Measurements from ENCODE around the gene CCDC127.
"Not testable (repeated sequence)": the region's sequence is repeated elsewhere in the genome, so short reads cannot be mapped to it uniquely, and the experiment has no call there.

Gene CCDC127

DNA sequence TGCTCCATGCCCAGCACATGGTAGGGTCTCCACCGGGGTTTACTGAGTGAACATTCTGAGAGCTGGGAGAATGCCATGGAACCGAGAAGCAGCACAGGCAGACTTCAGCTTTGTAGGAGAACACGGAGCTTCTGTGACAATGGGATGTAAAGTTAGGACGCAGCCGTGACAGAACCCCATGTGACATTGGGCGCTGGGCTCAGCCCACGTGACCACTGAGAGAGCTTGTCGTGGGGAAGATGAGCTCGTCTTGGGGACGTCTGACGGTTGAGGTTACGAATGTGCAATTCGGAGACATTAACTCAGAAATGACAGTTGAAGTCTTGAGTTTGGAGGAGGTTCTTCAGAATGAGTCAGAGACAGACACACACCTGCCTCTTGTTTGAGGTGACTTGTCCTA is 13.7 kb upstream of the CCDC127 start:
- no peak for DNase-seq

- DNase-seq: no peak
These were observed 12.8 kb upstream of the CCDC127 start for GRCh38 chr5:230711-231110.

DNA sequence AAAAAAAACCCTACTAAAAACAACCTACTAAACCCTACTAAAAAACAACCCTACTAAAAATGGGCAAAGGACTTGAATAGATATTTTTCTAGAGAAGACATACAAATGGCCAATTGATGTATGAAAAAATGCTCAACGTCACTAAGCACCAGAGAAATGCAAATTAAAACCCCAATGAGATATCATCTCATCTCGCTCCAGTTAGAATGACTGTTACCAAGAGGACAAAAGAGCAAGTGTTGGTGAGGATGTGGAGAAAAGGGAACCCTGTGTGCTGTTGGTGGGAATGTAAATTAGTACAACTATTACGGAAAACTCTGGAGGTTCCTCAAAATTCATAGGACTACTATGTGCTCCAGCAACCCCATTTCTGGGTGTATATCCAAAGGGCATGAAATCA is 10.9 kb upstream of the CCDC127 start:
- DNase-seq: no peak

DNA sequence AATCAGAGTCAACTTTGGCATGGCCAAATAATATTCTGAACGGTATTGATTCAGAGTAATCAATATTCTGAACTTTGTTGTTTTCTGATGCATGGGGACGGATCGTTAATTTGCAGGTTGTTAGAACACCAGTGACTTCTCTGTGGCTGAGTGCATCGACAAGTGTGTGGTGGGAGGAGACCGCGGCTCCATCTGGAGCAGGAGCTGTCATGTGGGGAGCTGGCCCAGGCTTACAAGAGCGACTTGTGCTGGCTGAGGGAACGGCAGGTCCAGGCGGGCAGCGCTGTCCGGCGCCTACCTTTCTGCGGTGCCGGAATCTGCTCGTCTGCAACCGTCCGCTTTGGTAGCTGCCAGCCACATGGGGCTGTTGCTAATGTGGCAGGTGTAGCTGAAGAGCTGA is 9.4 kb upstream of the CCDC127 start:
- DNase-seq: not testable (repeated sequence)

DNA sequence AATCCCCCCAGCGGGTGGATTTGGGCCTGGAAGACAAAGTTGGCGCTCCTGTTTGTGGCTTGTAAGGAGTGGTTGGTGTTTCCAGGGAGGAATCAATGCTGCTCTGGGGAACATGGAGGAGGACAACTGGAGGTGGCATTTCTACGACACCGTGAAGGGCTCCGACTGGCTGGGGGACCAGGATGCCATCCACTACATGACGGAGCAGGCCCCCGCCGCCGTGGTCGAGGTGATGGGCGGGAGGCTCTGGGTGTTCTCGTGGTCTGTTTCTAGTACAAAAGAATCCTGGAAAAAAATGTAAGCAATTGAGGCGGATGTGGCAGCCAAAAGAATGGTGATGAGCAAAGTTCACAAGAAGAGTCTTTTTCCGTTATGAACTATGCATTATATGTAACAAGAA is 7.4 kb upstream of the CCDC127 start:
- DNase-seq: no peak

DNA sequence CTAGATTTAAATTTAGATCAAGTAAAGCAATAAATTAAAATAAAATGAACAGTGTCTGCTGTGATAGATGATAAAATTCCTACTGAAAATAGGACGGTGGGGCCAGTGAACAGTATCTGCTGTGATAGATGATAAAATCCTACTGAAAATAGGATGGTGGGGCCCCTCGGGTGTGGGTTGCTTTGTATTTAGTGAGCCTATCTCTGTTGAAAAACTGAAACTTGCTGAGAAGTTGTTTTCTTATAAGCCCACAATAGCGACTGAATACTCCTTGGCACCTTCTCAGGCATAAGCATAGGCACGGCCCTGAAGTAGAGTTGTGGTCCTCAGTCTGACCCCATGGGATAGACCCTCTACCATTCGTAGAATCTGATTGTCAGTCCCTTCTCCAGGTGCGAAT is 5.8 kb upstream of the CCDC127 start:
- no peak for DNase-seq

- DNase-seq: not testable (repeated sequence)
These were observed 5.2 kb upstream of the CCDC127 start for GRCh38 chr5:222951-223715.

- no peak for DNase-seq
These were observed 2.0 kb upstream of the CCDC127 start for GRCh38 chr5:219991-220390.

DNA sequence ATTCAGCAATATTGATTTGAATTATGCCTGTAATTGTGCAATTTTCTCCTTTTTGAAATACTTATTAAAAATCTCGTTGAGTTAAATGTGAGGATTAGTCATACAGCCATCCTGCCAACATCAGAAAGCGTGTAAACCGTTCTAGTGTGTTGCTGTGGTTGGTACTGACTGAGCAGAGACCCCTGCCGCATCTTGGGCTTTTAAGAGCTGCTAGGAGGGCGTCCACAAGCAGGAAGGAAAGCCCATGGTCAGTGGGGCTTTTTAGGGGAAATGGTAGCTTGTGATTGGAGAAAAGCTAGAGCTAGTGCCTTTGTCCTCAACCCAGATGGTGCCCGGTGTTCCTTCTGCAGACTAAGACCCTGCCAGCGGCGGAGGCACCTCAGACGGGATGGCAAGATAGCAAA is 1.5 kb upstream of the CCDC127 start:
- DNase-seq: peak; percentile 20

- peak; percentile 20 for DNase-seq
These were observed 721 bp upstream of the CCDC127 start for GRCh38 chr5:218457-219291.

GRCh38 chr5:216076-216475 is 1.9 kb downstream of the CCDC127 start:
- DNase-seq: not testable (repeated sequence)

- DNase-seq: peak; percentile 12
These were observed 2.7 kb downstream of the CCDC127 start for GRCh38 chr5:215256-215655.

GRCh38 chr5:213803-214395 is 4.1 kb downstream of the CCDC127 start:
- no peak for DNase-seq

DNA sequence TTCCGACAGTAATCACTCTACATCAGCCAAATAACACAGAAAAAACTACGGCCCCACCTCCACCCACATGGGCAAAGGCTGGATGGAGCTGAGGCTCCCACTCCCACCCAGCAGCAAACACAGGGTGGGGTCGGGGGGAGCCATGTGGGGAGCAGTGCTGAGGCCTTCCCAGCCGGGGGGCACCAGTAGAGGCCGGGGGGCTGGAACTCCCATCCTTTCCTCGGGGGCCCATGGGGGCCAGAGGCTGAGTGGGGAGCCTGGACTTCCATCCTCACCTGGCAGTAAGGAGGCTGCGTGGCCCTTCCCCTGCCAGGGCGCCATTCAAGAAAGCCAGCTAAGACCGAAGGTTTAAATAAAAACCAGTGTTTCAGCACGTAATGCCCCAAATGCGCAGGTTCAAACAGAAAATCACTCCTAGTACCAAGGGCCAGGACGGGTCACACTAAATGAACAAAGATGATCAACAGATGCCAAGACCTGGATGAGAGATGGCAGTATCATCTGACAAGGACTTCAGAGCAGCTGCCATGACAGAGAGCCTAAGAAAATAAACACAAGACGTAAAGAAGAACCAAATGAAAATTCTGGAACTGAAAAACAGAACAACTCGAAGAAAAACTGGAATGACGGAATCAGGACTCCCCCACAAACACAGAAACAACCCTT is 9.4 kb downstream of the CCDC127 start:
- no peak for DNase-seq

DNA sequence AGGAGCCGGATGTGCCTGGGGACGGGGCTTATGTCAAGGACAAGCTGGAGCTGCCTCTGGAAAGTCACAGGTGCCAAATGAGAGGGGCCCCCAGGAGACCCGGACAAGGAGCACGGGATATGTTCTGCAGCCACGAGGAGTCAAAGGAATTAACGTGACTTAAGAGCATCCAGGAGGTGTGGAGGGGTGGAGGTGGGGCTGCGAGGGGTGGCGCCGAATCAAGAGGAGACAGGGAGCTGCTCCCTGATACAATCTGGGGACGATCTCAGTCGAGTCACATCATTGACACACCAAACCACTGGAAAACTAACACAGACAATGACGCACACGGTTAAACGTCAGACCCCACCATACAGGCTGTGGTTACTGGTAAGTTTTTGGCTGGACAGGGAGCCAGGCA is 10.4 kb downstream of the CCDC127 start:
- DNase-seq: no peak

GRCh38 chr5:206927-207536 is 10.9 kb downstream of the CCDC127 start:
- no peak for DNase-seq

- DNase-seq: peak; percentile 9
These were observed 11.5 kb downstream of the CCDC127 start for GRCh38 chr5:206406-206805.

DNA sequence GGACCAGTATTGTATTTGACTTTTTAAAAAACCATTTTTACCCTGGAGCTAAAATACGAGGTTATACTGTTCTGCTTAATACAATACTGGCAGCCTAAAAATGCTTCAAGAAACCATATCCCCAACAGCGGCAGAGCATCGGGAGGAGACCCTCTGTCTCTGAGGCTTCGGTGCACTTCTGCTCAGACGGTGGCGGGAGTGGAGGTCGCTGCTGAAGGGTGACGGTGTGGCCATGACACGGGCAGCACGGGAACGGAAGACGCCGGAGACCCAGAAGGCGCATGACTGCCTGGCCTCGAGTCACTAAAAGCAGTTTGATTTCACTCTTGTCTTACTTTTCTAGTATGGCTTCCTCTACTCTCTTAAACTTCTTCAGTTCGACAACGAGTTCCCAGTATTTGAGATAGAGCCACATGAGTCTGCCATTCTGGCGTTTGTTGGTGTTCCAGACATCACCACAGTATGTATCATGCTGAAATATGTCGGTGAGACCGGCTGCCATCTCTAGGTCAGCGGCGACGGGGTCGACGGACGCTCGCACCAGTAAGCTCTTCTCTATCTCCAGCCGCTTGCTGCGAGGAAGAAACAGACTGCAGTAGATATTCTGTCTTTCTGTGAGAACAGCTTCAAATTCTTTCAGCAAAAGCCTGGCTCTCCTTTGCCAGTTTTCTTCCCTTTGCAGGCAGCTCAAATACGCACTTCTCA is 12.8 kb downstream of the CCDC127 start:
- DNase-seq: no peak

GRCh38 chr5:204462-204861 is 13.5 kb downstream of the CCDC127 start:
- DNase-seq: no peak

DNA sequence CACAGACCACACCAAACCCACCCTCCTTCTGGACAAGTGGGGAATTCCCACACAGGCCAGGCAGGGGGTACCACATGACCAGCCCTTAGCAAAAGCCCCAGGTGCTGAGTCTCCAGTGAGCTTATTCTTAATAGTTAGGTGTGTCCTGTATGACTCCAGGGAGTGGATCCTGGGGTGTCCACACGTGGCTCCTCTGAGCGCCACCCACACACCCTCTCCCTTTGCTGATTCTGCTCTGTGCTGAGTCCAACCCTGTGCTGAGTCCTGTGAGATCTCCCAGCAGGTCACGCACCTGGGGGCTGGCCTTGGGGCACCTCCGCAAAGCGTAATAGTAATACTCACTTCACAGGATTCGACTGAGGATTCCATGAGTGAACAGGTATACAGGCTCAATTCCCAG is 14.0 kb downstream of the CCDC127 start:
- DNase-seq: no peak

DNA sequence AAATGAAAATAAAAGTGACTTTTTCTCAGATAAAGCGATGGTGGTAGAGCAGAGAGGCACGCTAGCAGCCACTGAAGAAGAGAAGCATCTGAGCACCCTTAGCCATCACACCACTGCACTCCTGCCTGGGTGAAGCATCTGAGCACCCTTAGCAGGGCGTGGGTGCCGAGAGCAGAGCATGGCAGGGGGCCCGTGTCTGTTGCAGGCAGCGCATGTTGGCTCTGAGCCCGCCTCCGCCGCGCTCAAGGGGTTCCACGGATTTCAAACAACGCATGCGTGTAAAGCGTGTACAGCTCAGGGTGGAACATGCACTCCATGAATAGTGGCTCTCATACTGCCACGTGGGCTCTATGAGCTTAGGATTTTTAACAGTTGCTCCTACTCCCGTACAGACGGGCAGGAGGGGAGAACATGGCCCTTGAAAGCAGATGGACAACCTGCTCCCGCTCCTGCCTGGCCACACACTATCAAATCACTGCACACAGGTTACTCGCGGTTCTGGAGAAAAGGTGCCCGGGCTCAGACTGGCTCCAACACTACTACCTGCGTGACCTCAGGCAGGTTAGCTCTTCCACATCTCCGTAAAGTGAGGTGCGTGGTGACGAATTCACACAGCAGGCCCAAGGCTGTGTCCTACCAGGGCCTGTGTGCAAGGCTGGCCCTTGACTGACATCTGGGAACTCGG is 14.6 kb downstream of the CCDC127 start:
- no peak for DNase-seq

DNA sequence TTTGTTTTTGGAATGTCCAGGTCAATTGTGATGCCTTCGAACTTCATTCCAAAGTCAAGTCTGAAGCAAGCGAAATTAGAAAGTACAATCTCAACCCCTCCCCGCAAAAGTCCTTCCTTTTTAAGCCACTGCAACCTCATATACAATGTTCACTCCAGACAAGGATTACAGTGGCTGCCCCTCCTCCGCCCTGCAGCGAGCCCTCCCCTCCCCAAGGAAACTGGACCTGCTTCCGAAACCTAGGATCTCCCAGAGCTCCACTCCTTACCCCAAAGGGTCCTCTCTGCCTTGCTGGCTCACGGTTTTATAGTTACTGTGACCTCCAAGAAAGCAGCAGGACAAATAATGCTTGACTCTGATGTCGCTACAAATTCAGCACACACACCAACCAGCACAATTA is 16.3 kb downstream of the CCDC127 start:
- DNase-seq: no peak
